ENCODE measurements around the gene TARBP1. TPM values are rescaled to one million over a fixed set of nuclear protein-coding genes. Genes with fewer than 3 reads are reported as not detected.

TARBP1 gene
- total RNA-seq, 1 donor from 2014 or later, result 39.6 TPM

GRCh38 chr1:234479866-234480265 lies 887 bp upstream of the TARBP1 start:
- H3K9me3 Mint-ChIP-seq (ENCODE audit: unreplicated experiment), result no peaks in the 10 kb centered on the region
- peaks cover 6% of the 10 kb centered on the region for H3K36me3 Mint-ChIP-seq (ENCODE audit: low read depth, unreplicated experiment)
- TF ChIP-seq, protein P1, sequence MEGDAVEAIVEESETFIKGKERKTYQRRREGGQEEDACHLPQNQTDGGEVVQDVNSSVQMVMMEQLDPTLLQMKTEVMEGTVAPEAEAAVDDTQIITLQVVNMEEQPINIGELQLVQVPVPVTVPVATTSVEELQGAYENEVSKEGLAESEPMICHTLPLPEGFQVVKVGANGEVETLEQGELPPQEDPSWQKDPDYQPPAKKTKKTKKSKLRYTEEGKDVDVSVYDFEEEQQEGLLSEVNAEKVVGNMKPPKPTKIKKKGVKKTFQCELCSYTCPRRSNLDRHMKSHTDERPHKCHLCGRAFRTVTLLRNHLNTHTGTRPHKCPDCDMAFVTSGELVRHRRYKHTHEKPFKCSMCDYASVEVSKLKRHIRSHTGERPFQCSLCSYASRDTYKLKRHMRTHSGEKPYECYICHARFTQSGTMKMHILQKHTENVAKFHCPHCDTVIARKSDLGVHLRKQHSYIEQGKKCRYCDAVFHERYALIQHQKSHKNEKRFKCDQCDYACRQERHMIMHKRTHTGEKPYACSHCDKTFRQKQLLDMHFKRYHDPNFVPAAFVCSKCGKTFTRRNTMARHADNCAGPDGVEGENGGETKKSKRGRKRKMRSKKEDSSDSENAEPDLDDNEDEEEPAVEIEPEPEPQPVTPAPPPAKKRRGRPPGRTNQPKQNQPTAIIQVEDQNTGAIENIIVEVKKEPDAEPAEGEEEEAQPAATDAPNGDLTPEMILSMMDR (IDR thresholded peaks at IDR 0.05; ENCODE audit: unreplicated experiment), result no peak
- no peak overlapping the region for H3K27ac Mint-ChIP-seq (ENCODE audit: unreplicated experiment)
- H3K4me3 Mint-ChIP-seq (ENCODE audit: unreplicated experiment), result no peak overlapping the region
- DNase-seq (ENCODE audit: low spot score), result no peak
- H3K27me3 Mint-ChIP-seq (ENCODE audit: unreplicated experiment), result peaks cover 2% of the 10 kb centered on the region
- H3K4me1 Mint-ChIP-seq (ENCODE audit: unreplicated experiment), result peaks cover 25% of the 10 kb centered on the region

DNA sequence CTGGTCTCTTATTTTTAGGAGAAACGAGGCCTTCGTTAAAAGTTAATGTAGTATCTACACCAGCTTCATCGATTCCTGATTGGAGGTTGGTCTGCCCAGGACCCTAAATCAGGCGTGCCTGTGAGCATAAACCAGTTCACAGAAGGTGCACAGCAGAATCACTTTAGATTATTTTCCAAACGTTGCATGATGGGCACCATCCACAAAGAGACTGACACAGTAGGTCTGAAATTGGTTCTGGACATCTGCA lies 256 bp upstream of the TARBP1 start:
- Mint-ChIP-seq H3K9me3 (ENCODE audit: unreplicated experiment) (no peaks in the 10 kb centered on the region), H3K36me3 (ENCODE audit: low read depth, unreplicated experiment) (peaks cover 6% of the 10 kb centered on the region), H3K27me3 (ENCODE audit: unreplicated experiment) (peaks cover 2% of the 10 kb centered on the region), H3K4me1 (ENCODE audit: unreplicated experiment) (peaks cover 31% of the 10 kb centered on the region), H3K27ac (ENCODE audit: unreplicated experiment) (no peak overlapping the region), H3K4me3 (ENCODE audit: unreplicated experiment) (peak overlapping the region; percentile 76)
- TF ChIP-seq, protein P1 (IDR thresholded peaks at IDR 0.05; ENCODE audit: unreplicated experiment), result no peak
- no peak for DNase-seq (ENCODE audit: low spot score)

DNA sequence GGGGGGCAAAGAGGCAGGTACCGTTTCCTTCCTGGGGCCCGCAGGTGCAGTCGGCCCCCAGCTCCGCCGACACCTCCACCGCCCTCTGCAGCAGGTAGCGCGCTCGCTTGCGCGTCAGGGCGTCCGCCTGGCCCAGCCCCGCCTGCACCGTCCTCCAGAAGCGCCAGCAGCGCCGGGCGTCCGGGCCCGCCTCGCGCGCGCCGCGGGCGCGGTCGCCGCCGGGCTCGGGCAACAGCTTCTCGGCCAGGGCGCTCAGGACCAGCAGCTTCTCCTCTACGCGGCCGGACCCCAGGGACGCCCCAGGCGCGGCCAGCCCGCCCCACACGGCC lies 863 bp downstream of the TARBP1 start:
- Mint-ChIP-seq H3K27ac (ENCODE audit: unreplicated experiment) (no peak overlapping the region), H3K27me3 (ENCODE audit: unreplicated experiment) (peaks cover 2% of the 10 kb centered on the region), H3K9me3 (ENCODE audit: unreplicated experiment) (no peaks in the 10 kb centered on the region), H3K4me1 (ENCODE audit: unreplicated experiment) (peaks cover 42% of the 10 kb centered on the region), H3K4me3 (ENCODE audit: unreplicated experiment) (peak overlapping the region; percentile 89), H3K36me3 (ENCODE audit: low read depth, unreplicated experiment) (peaks cover 6% of the 10 kb centered on the region)
- no peak for DNase-seq (ENCODE audit: low spot score)
- TF ChIP-seq, protein P1 (IDR thresholded peaks at IDR 0.05; ENCODE audit: unreplicated experiment), result no peak

GRCh38 chr1:234477386-234478151 lies 1.4 kb downstream of the TARBP1 start:
- Mint-ChIP-seq H3K9me3 (ENCODE audit: unreplicated experiment) (no peaks in the 10 kb centered on the region), H3K4me3 (ENCODE audit: unreplicated experiment) (peak overlapping the region; percentile 89), H3K27ac (ENCODE audit: unreplicated experiment) (peak overlapping the region; percentile 25), H3K4me1 (ENCODE audit: unreplicated experiment) (peaks cover 48% of the 10 kb centered on the region), H3K36me3 (ENCODE audit: low read depth, unreplicated experiment) (peaks cover 6% of the 10 kb centered on the region), H3K27me3 (ENCODE audit: unreplicated experiment) (peaks cover 2% of the 10 kb centered on the region)
- no peak for DNase-seq (ENCODE audit: low spot score)
- TF ChIP-seq, protein P1 (IDR thresholded peaks at IDR 0.05; ENCODE audit: unreplicated experiment), result no peak

GRCh38 chr1:234476172-234476571 lies 2.8 kb downstream of the TARBP1 start:
- Mint-ChIP-seq H3K4me1 (ENCODE audit: unreplicated experiment) (peaks cover 48% of the 10 kb centered on the region), H3K27ac (ENCODE audit: unreplicated experiment) (no peak overlapping the region), H3K9me3 (ENCODE audit: unreplicated experiment) (no peaks in the 10 kb centered on the region), H3K4me3 (ENCODE audit: unreplicated experiment) (peak overlapping the region; percentile 12), H3K36me3 (ENCODE audit: low read depth, unreplicated experiment) (peaks cover 6% of the 10 kb centered on the region), H3K27me3 (ENCODE audit: unreplicated experiment) (peaks cover 2% of the 10 kb centered on the region)
- no peak for DNase-seq (ENCODE audit: low spot score)
- TF ChIP-seq, protein P1 (IDR thresholded peaks at IDR 0.05; ENCODE audit: unreplicated experiment), result no peak

All from endothelial cell (in vitro differentiated cells).